SK-N-SH (cell line): Measurements from ENCODE around the gene EIF3F. TPM values are rescaled to one million over a fixed set of nuclear protein-coding genes. Genes with fewer than 3 reads are reported as not detected.

Experiments used
- CTCF ChIA-PET: fragments of 300-600, 350-600 bp; formaldehyde crosslinking; extraction: SDS; loops from one replicate; lab custom pipeline; 2021; lab: Yijun Ruan, JAX
- POLR2A ChIA-PET: fragments of 350-600 bp; sonication (Branson Sonifier 250); formaldehyde crosslinking; extraction: SDS; loops from one replicate; lab custom pipeline; 2020; ENCODE audit warnings: antibody characterized with exemption, inconsistent platforms; lab: Yijun Ruan, JAX
- DNase-seq: peaks from one replicate; pipeline ENCODE4 v3.0.0; 2012
- H2AFZ ChIP-seq: fragments of 200-600 bp; sonication (generic); 2 replicates; pipeline ENCODE4 v1.8.1; 2016; ENCODE audit warnings: antibody characterized with exemption, mild to moderate bottlenecking, low read depth
- H3F3A ChIP-seq: fragments of 200-600 bp; sonication (generic); replicated peaks from 2 replicates; pipeline ENCODE3; 2016; ENCODE audit warnings: antibody characterized with exemption, mild to moderate bottlenecking; ENCODE audit not compliant: insufficient read depth
- H3K27ac ChIP-seq, 2 experiments: fragments of 200-500 bp in 1 of 2; fragments of 200-600 bp in 1 of 2; sonication (Bioruptor generic) in 1 of 2; sonication (generic), shearing (Covaris generic) in 1 of 2; 2 replicates each; pipeline versions ENCODE4 v1.5.1 to v1.6.1; 2014 to 2016; ENCODE audit warnings: low read depth in 2 of 2, inconsistent platforms in 1 of 2, low read length in 1 of 2, mild to moderate bottlenecking in 1 of 2, mixed read lengths in 1 of 2
- H3K27me3 ChIP-seq: fragments of 200-600 bp; sonication (generic), shearing (Covaris generic); 2 replicates; pipeline ENCODE4 v1.6.1; 2016; ENCODE audit warnings: mixed run types; ENCODE audit not compliant: insufficient read depth
- H3K36me3 ChIP-seq, 2 experiments: fragments of 200-500 bp in 1 of 2; fragments of 200-600 bp in 1 of 2; sonication (Bioruptor generic) in 1 of 2; sonication (generic) in 1 of 2; replicated peaks in 1 of 2; 2 replicates each; pipeline versions ENCODE3 to v1.5.1; 2014 to 2016; ENCODE audit warnings: low read length in 1 of 2, mild to moderate bottlenecking in 1 of 2; ENCODE audit not compliant: insufficient read depth in 2 of 2, control insufficient read depth in 1 of 2
- H3K4me1 ChIP-seq, 2 experiments: fragments of 200-500 bp in 1 of 2; fragments of 200-600 bp in 1 of 2; sonication (Bioruptor generic) in 1 of 2; sonication (generic), shearing (Covaris generic) in 1 of 2; 2 replicates each; pipeline versions ENCODE4 v1.5.1 to v1.6.1; 2014 to 2016; ENCODE audit warnings: low read depth in 1 of 2, low read length in 1 of 2, mixed run types in 1 of 2; ENCODE audit not compliant: insufficient read depth in 2 of 2, control insufficient read depth in 1 of 2
- H3K4me2 ChIP-seq: fragments of 200-600 bp; sonication (generic), shearing (Covaris generic); 2 replicates; pipeline ENCODE4 v1.6.1; 2017; ENCODE audit warnings: mixed run types
- H3K4me3 ChIP-seq, 2 experiments: fragments of 200-500 bp in 1 of 2; fragments of 200-600 bp in 1 of 2; sonication (Bioruptor generic) in 1 of 2; sonication (generic), shearing (Covaris generic) in 1 of 2; 2 replicates each; pipeline versions ENCODE4 v1.5.1 to v1.8.1; 2014 to 2016; ENCODE audit warnings: low read depth in 2 of 2, inconsistent platforms in 1 of 2, low read length in 1 of 2, mild to moderate bottlenecking in 1 of 2, mixed read lengths in 1 of 2, moderate library complexity in 1 of 2
- H3K79me2 ChIP-seq: fragments of 200-600 bp; sonication (generic); 2 replicates; pipeline ENCODE4 v1.8.1; 2017; ENCODE audit warnings: mild to moderate bottlenecking; ENCODE audit not compliant: insufficient read depth
- H3K9ac ChIP-seq: fragments of 200-600 bp; sonication (generic); 2 replicates; pipeline ENCODE4 v1.6.1; 2017; ENCODE audit warnings: mixed run types
- H3K9me2 ChIP-seq: fragments of 200-600 bp; sonication (generic); 2 replicates; pipeline ENCODE4 v1.6.1; 2017; ENCODE audit warnings: mixed run types
- H3K9me3 ChIP-seq: fragments of 200-600 bp; sonication (generic); 2 replicates; pipeline ENCODE4 v1.6.1; 2017; ENCODE audit warnings: mixed run types, mild to moderate bottlenecking, moderate library complexity
- H4K20me1 ChIP-seq: fragments of 200-600 bp; sonication (generic); 2 replicates; pipeline ENCODE4 v1.6.1; 2017; ENCODE audit warnings: mild to moderate bottlenecking, mixed run types; ENCODE audit not compliant: insufficient read depth
- ELF1 ChIP-seq: IDR thresholded peaks from 2 replicates; pipeline ENCODE4 v1.4.0; 2012
- EP300 ChIP-seq, 2 experiments: IDR thresholded peaks; 2 replicates each; pipeline versions ENCODE4 v1.4.0 to v1.6.1; 2012; ENCODE audit warnings: borderline replicate concordance in 1 of 2, low read depth in 1 of 2, low read length in 1 of 2
- EZH2phosphoT487 ChIP-seq: fragments of 200-600 bp; sonication (generic); IDR thresholded peaks from 2 replicates; pipeline ENCODE4 v1.6.1; 2017; ENCODE audit warnings: low read depth, mixed run types, mild to moderate bottlenecking, antibody characterized with exemption, moderate library complexity, borderline replicate concordance
- FOSL2 ChIP-seq: IDR thresholded peaks from 2 replicates; pipeline ENCODE4 v1.4.0; 2012; ENCODE audit warnings: low read depth, mild to moderate bottlenecking, moderate library complexity, borderline replicate concordance
- FOXJ3 ChIP-seq: sonication (generic); formaldehyde crosslinking; IDR thresholded peaks from 2 replicates; pipeline ENCODE4 v1.5.1; 2020; ENCODE audit warnings: mild to moderate bottlenecking, missing genetic modification reagents
- FOXM1 ChIP-seq: IDR thresholded peaks from 2 replicates; pipeline ENCODE4 v1.4.0; 2012; ENCODE audit warnings: low read depth, mild to moderate bottlenecking
- GABPA ChIP-seq: IDR thresholded peaks from 2 replicates; pipeline ENCODE4 v1.4.0; 2012; ENCODE audit warnings: low read depth, mild to moderate bottlenecking
- GATA2 ChIP-seq: sonication (generic); formaldehyde crosslinking; IDR thresholded peaks from 2 replicates; pipeline ENCODE4 v1.5.0; 2020; ENCODE audit warnings: mild to moderate bottlenecking, missing genetic modification reagents
- JUND ChIP-seq: IDR thresholded peaks from 2 replicates; pipeline ENCODE4 v1.4.0; 2012
- MEF2A ChIP-seq: IDR thresholded peaks from 2 replicates; pipeline ENCODE4 v1.4.0; 2012; ENCODE audit warnings: low read depth, borderline replicate concordance
- NRF1 ChIP-seq: IDR thresholded peaks from 2 replicates; pipeline ENCODE4 v1.6.1; 2012; ENCODE audit warnings: low read depth, mild to moderate bottlenecking, low read length
- RAD21 ChIP-seq: IDR thresholded peaks from 2 replicates; pipeline ENCODE4 v1.6.1; 2012; ENCODE audit warnings: mild to moderate bottlenecking, low read length
- RCOR1 ChIP-seq: fragments of 150-350 bp; IDR thresholded peaks from 2 replicates; pipeline ENCODE4 v1.6.1; 2017; ENCODE audit warnings: antibody characterized with exemption, low read length
- RFX5 ChIP-seq: IDR thresholded peaks from 2 replicates; pipeline ENCODE4 v1.6.1; 2012; ENCODE audit warnings: mild to moderate bottlenecking, improper control_type of control experiment, low read length
- RXRA ChIP-seq: IDR thresholded peaks from 2 replicates; pipeline ENCODE4 v1.4.0; 2012; ENCODE audit warnings: low read depth, mild to moderate bottlenecking, borderline replicate concordance
- SIN3A ChIP-seq: IDR thresholded peaks from 2 replicates; pipeline ENCODE4 v1.6.1; 2012; ENCODE audit warnings: low read depth, mild to moderate bottlenecking, low read length, moderate library complexity, borderline replicate concordance
- TAF1 ChIP-seq: IDR thresholded peaks from 2 replicates; pipeline ENCODE4 v1.6.1; 2012; ENCODE audit warnings: low read depth, mild to moderate bottlenecking, low read length, moderate library complexity, borderline replicate concordance
- USF2 ChIP-seq: fragments of 150-350 bp; IDR thresholded peaks from 2 replicates; pipeline ENCODE4 v1.6.1; 2017; ENCODE audit warnings: antibody characterized with exemption, low read length, low read depth, borderline replicate concordance
- YY1 ChIP-seq: IDR thresholded peaks from 2 replicates; pipeline ENCODE4 v1.4.0; 2012; ENCODE audit warnings: low read depth, mild to moderate bottlenecking
- WGBS: methylation state at CpG from one replicate; pipeline ENCODE4 v1.1.6; 2017; ENCODE audit warnings: low lambda C conversion rate; 5-methylcytosine and 5-hydroxymethylcytosine counted together
- polyA plus RNA-seq, 3 experiments: library from polyadenylated mRNA; depleted of rRNA; stranded (reverse); fragments of >200 nt; gene quantifications; 2 replicates each; pipeline ENCODE4 v1.2.3, GENCODE V29; 2012
- TF ChIP-seq, protein P1 (sequence below): IDR thresholded peaks from 2 replicates; pipeline ENCODE4 v1.6.1; 2012; ENCODE audit warnings: mild to moderate bottlenecking, low read depth, low read length, moderate library complexity
- TF ChIP-seq, protein P2 (sequence below): fragments of 200-600 bp; sonication (generic); IDR thresholded peaks from 2 replicates; pipeline ENCODE4 v1.6.1; 2017; ENCODE audit warnings: antibody characterized with exemption, mild to moderate bottlenecking, moderate library complexity
- TF ChIP-seq, protein P3 (sequence below): fragments of 150-350 bp; IDR thresholded peaks from 2 replicates; pipeline ENCODE4 v1.6.1; 2016; ENCODE audit warnings: mild to moderate bottlenecking, low read depth, low read length
- TF ChIP-seq, protein P4 (sequence below): IDR thresholded peaks from 2 replicates; pipeline ENCODE4 v1.4.0; 2012; ENCODE audit warnings: low read depth, borderline replicate concordance

The EIF3F gene
- 213 and 341 TPM in 2 replicates for polyA plus RNA-seq (2012; rRNA removed)
- polyA plus RNA-seq (2012; cell fraction: cytosol; rRNA removed), result 295 and 390 TPM in 2 replicates
- 199 TPM in 2 replicates for polyA plus RNA-seq (2012; cell fraction: nucleus; rRNA removed)

DNA sequence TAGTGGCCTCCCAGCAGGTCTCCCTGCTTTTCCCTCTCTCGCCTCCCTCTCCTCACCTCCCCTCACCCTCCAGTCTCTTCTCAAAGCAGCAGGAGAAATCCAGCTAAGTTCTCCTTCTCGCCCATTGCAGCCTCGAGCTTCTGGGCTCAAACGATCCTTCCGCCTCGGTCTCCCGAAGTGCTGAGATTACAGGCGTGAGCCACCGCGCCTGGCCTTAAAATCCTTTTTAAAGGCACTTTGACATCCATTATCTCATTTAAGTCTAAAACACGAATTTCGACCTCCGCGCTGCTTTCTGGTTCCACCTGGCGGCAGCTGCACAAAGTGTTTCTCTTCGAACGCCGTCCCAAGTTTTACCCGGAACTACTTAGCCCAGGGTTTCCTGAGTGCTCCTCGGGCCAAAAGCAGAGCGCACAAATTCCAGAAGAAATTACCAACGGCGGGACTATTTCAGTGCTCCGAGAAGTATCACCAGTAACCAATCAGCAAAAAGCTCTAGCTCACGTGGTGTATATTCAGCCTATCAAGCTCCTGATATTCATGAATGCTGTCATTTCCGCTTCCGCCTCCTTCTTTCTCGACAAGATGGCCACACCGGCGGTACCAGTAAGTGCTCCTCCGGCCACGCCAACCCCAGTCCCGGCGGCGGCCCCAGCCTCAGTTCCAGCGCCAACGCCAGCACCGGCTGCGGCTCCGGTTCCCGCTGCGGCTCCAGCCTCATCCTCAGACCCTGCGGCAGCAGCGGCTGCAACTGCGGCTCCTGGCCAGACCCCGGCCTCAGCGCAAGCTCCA lies at the start of gene EIF3F:
EIF3F (plus strand) TSS at position 570 of the 792 bp plus-strand sequence; CDS start at position 586, 16 bp downstream.
- WGBS, result 2% methylated on average over 29 of the region's 47 CpGs
- peaks cover 41% of the 10 kb centered on the region for H3K79me2 ChIP-seq
- no peaks in the 10 kb centered on the region for H3F3A ChIP-seq
- TF ChIP-seq GABPA (peak; percentile 92), RCOR1 (peak; percentile 85), TAF1 (0 out of 2 replicates have a peak, but pooled peaks have one; percentile 24), FOSL2 (peak; percentile 39; the same call in 1 of the 2 replicates), RAD21 (peak; percentile 76), JUND (no peak; the same call in 1 of the 2 replicates), FOXJ3 (CRISPR knock-in tag) (no peak), ELF1 (peak; percentile 81), USF2 (peak; percentile 84), YY1 (peak; percentile 93), GATA2 (no peak), MEF2A (no peak; the same call in 1 of the 2 replicates), SIN3A (0 out of 2 replicates have a peak, but pooled peaks have one; percentile 38), FOXM1 (peak; percentile 39; the same call in 1 of the 2 replicates), EP300 (IDR thresholded peaks at IDR 0.05; ENCODE audit: borderline replicate concordance in 1 of 2, low read depth in 1 of 2, low read length in 1 of 2) (peak; percentile 30 to 46; a peak in 3 of 4 replicates), RFX5 (0 out of 2 replicates have a peak, but pooled peaks have one; percentile 34), EZH2phosphoT487 (no peak), RXRA (no peak), NRF1 (no peak)
- TF ChIP-seq, protein P1, sequence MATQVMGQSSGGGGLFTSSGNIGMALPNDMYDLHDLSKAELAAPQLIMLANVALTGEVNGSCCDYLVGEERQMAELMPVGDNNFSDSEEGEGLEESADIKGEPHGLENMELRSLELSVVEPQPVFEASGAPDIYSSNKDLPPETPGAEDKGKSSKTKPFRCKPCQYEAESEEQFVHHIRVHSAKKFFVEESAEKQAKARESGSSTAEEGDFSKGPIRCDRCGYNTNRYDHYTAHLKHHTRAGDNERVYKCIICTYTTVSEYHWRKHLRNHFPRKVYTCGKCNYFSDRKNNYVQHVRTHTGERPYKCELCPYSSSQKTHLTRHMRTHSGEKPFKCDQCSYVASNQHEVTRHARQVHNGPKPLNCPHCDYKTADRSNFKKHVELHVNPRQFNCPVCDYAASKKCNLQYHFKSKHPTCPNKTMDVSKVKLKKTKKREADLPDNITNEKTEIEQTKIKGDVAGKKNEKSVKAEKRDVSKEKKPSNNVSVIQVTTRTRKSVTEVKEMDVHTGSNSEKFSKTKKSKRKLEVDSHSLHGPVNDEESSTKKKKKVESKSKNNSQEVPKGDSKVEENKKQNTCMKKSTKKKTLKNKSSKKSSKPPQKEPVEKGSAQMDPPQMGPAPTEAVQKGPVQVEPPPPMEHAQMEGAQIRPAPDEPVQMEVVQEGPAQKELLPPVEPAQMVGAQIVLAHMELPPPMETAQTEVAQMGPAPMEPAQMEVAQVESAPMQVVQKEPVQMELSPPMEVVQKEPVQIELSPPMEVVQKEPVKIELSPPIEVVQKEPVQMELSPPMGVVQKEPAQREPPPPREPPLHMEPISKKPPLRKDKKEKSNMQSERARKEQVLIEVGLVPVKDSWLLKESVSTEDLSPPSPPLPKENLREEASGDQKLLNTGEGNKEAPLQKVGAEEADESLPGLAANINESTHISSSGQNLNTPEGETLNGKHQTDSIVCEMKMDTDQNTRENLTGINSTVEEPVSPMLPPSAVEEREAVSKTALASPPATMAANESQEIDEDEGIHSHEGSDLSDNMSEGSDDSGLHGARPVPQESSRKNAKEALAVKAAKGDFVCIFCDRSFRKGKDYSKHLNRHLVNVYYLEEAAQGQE, result peak; percentile 46; the same call in 1 of the 2 replicates
- TF ChIP-seq, protein P2, sequence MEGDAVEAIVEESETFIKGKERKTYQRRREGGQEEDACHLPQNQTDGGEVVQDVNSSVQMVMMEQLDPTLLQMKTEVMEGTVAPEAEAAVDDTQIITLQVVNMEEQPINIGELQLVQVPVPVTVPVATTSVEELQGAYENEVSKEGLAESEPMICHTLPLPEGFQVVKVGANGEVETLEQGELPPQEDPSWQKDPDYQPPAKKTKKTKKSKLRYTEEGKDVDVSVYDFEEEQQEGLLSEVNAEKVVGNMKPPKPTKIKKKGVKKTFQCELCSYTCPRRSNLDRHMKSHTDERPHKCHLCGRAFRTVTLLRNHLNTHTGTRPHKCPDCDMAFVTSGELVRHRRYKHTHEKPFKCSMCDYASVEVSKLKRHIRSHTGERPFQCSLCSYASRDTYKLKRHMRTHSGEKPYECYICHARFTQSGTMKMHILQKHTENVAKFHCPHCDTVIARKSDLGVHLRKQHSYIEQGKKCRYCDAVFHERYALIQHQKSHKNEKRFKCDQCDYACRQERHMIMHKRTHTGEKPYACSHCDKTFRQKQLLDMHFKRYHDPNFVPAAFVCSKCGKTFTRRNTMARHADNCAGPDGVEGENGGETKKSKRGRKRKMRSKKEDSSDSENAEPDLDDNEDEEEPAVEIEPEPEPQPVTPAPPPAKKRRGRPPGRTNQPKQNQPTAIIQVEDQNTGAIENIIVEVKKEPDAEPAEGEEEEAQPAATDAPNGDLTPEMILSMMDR, result peak; percentile 91
- TF ChIP-seq, protein P3, sequence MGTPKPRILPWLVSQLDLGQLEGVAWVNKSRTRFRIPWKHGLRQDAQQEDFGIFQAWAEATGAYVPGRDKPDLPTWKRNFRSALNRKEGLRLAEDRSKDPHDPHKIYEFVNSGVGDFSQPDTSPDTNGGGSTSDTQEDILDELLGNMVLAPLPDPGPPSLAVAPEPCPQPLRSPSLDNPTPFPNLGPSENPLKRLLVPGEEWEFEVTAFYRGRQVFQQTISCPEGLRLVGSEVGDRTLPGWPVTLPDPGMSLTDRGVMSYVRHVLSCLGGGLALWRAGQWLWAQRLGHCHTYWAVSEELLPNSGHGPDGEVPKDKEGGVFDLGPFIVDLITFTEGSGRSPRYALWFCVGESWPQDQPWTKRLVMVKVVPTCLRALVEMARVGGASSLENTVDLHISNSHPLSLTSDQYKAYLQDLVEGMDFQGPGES, result peak; percentile 46; the same call in 1 of the 2 replicates
- TF ChIP-seq, protein P4, sequence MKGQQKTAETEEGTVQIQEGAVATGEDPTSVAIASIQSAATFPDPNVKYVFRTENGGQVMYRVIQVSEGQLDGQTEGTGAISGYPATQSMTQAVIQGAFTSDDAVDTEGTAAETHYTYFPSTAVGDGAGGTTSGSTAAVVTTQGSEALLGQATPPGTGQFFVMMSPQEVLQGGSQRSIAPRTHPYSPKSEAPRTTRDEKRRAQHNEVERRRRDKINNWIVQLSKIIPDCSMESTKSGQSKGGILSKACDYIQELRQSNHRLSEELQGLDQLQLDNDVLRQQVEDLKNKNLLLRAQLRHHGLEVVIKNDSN, result peak; percentile 97

More for the DNA sequence above, at the start of gene EIF3F:
- Histone ChIP-seq H4K20me1 (0 out of 2 replicates have a peak, but pooled peaks cover 5% of the 10 kb centered on the region), H3K4me3 (peak within 1 kb of the TSS; percentile 88 to 96), H2AFZ (peak within 1 kb of the TSS; percentile 99), H3K27me3 (no peaks in the 10 kb centered on the region), H3K4me1 (peaks cover 7 to 12% of the 10 kb centered on the region in 2 experiments), H3K36me3 (peaks cover 19 to 24% of the 10 kb centered on the region in 2 experiments), H3K9me2 (no peaks in the 10 kb centered on the region), H3K4me2 (peak within 1 kb of the TSS; percentile 87), H3K9me3 (no peaks in the 10 kb centered on the region), H3K9ac (peak within 1 kb of the TSS; percentile 76), H3K27ac (peak within 1 kb of the TSS in 1 of 2 experiments; percentile 52; a peak in 3 of 4 replicates)
- POLR2A ChIA-PET, result interaction anchor here (0.6 to 1.1 kb wide), 3 partner anchors 92 to 246 kb away, joined by 3 read pairs; no protein-coding TSS in a partner anchor
- peak; percentile 93 for DNase-seq
- CTCF ChIA-PET, result interaction anchor here (0.6 to 2.6 kb wide), 56 partner anchors 11 to 967 kb away, joined by 3 to 76 read pairs (median 4); partner anchors contain the start of genes NLRP10 and RIC3
